Gastrocnemius medialis (tissue), 4 donors: ENCODE results near the gene PRR18.

Experiments used
- POLR2A ChIP-seq, 2 donors: fragments of 450-650 bp; IDR thresholded peaks; one replicate each; pipeline ENCODE4 v1.6.1; 2017; ENCODE audit warnings: antibody characterized with exemption in 2 of 2, mild to moderate bottlenecking in 2 of 2, moderate library complexity in 2 of 2
- TF ChIP-seq, protein P1 (sequence below), 5 experiments: fragments of 450-650 bp in 3 of 5; fragments of 200-600 bp in 2 of 5; sonication (generic) in 2 of 5; IDR thresholded peaks in 4 of 5; conservative IDR thresholded peaks in 1 of 5; 1 replicate in 4 of 5; 2 replicates in 1 of 5; pipeline ENCODE4 v1.5.1; 2016 to 2019; ENCODE audit warnings: antibody characterized with exemption in 5 of 5, mild to moderate bottlenecking in 3 of 5, moderate library complexity in 3 of 5

DNA sequence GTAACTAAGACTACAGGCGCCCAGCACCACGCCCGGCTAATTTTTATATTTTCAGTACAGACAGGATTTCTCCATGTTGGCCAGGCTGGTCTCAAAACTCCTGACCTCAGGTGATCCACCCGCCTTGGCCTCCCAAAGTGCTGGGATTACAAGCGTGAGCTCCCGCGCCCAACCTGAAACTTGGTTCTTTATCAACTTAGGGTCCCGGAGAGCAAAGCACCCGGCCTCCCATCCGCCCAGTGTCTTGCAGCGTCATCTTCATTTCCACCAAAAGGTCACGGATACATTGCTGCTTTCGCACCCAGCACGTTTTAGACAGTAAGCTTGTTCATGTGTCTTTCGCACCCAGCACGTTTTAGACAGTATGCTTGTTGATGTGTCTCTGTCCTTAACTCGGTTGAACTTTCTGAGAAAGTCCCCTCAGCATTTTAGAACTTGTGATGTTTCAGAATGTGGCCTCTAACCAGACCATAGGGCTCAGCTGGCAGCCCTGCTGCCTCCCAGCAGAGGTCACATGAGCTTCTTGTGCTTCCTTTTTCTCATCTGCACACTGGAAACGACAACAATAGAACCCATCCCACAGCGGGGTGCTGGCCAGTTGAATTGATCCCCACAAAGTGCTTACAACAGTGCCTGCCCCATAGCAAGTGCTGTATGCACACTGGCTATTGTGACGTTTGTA is 48.8 kb downstream of the PRR18 start:
- TF ChIP-seq, protein P1, sequence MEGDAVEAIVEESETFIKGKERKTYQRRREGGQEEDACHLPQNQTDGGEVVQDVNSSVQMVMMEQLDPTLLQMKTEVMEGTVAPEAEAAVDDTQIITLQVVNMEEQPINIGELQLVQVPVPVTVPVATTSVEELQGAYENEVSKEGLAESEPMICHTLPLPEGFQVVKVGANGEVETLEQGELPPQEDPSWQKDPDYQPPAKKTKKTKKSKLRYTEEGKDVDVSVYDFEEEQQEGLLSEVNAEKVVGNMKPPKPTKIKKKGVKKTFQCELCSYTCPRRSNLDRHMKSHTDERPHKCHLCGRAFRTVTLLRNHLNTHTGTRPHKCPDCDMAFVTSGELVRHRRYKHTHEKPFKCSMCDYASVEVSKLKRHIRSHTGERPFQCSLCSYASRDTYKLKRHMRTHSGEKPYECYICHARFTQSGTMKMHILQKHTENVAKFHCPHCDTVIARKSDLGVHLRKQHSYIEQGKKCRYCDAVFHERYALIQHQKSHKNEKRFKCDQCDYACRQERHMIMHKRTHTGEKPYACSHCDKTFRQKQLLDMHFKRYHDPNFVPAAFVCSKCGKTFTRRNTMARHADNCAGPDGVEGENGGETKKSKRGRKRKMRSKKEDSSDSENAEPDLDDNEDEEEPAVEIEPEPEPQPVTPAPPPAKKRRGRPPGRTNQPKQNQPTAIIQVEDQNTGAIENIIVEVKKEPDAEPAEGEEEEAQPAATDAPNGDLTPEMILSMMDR (IDR thresholded peaks at IDR 0.05 in 4 of 5, conservative IDR thresholded peaks at IDR 0.05 in 1 of 5) = no peak
- no peak for TF ChIP-seq POLR2A (IDR thresholded peaks at IDR 0.05)
